T-cell (primary cell): Measurements from ENCODE around the gene EIF3L. TPM values are rescaled to one million over a fixed set of nuclear protein-coding genes. Genes with fewer than 3 reads are reported as not detected.

Experiments used
- ATAC-seq, 4 experiments: fragments of 200-7000 bp in 3 of 4; fragments of 150-1000 bp in 1 of 4; cut with Tn5 transposase; replicated peaks in 1 of 4; 1 replicate in 3 of 4; 2 replicates in 1 of 4; pipeline ENCODE4 v1.10.0; 2021; ENCODE audit warnings: moderate library complexity in 3 of 4, mild to moderate bottlenecking in 2 of 4, moderate number of reproducible peaks in 1 of 4
- CTCF ChIA-PET, 2 donors: fragments of 300-600 bp; sonication (Branson Sonifier 250); formaldehyde crosslinking; loops; one replicate each; lab custom pipeline; 2022; ENCODE audit warnings: antibody characterized with exemption in 2 of 2; lab: Charles Lee
- POLR2A ChIA-PET, 2 donors: fragments of 300-600 bp; sonication (Branson Sonifier 250); formaldehyde crosslinking; loops; one replicate each; lab custom pipeline; 2022; ENCODE audit warnings: antibody characterized with exemption in 2 of 2; lab: Charles Lee
- DNase-seq, 35 experiments: peaks; one replicate each; pipeline versions ENCODE4 v3.0.0 to v3.0.0-alpha.2; 2013 to 2023
- H3K27ac ChIP-seq: one replicate; pipeline ENCODE4 v1.5.1; 2013; ENCODE audit warnings: low read length
- H3K27me3 ChIP-seq, 2 experiments: replicated peaks in 1 of 2; 1 replicate in 1 of 2; 2 replicates in 1 of 2; pipeline versions ENCODE4 v1.6.1 to v1.7.0; 2013; ENCODE audit warnings: low read length in 1 of 2, mixed read lengths in 1 of 2; ENCODE audit not compliant: control insufficient read depth in 2 of 2, insufficient read depth in 2 of 2; ENCODE audit errors: extremely low read depth in 1 of 2
- H3K36me3 ChIP-seq, 2 donors: 1 replicate in 1 of 2; 2 replicates in 1 of 2; pipeline versions ENCODE4 v1.6.1 to v1.7.0; 2013; ENCODE audit warnings: low read length in 1 of 2; ENCODE audit not compliant: control insufficient read depth in 2 of 2, insufficient read depth in 1 of 2; ENCODE audit errors: extremely low read depth in 1 of 2
- H3K4me1 ChIP-seq, 2 experiments: 1 replicate in 1 of 2; 2 replicates in 1 of 2; pipeline versions ENCODE4 v1.6.1 to v1.7.0; 2013; ENCODE audit warnings: low read length in 2 of 2, mixed read lengths in 1 of 2; ENCODE audit not compliant: insufficient read depth in 2 of 2, control insufficient read depth in 1 of 2; ENCODE audit errors: extremely low read depth in 1 of 2
- H3K4me3 ChIP-seq, 2 donors: 1 replicate in 1 of 2; 2 replicates in 1 of 2; pipeline versions ENCODE4 v1.5.1 to v1.7.0; 2013; ENCODE audit warnings: mild to moderate bottlenecking in 2 of 2, low read length in 1 of 2, moderate library complexity in 1 of 2; ENCODE audit not compliant: control insufficient read depth in 1 of 2; ENCODE audit errors: extremely low read depth in 1 of 2
- H3K9me3 ChIP-seq: 2 replicates; pipeline ENCODE4 v1.7.0; 2013
- H3K27ac Mint-ChIP-seq, 2 donors: one replicate each; pipeline ENCODE4 v1.8.0; 2020 to 2021; ENCODE audit warnings: mild to moderate bottlenecking in 2 of 2, mixed read lengths in 2 of 2
- H3K27me3 Mint-ChIP-seq, 2 donors: one replicate each; pipeline ENCODE4 v1.8.0; 2021 to 2022; ENCODE audit warnings: mixed read lengths in 2 of 2
- H3K36me3 Mint-ChIP-seq: one replicate; pipeline ENCODE4 v1.8.0; 2021; ENCODE audit warnings: mixed read lengths
- H3K4me1 Mint-ChIP-seq, 3 donors: one replicate each; pipeline ENCODE4 v1.8.0; 2020 to 2022; ENCODE audit warnings: mixed read lengths in 3 of 3, mild to moderate bottlenecking in 1 of 3
- H3K4me3 Mint-ChIP-seq, 3 donors: one replicate each; pipeline ENCODE4 v1.8.0; 2020 to 2022; ENCODE audit warnings: mild to moderate bottlenecking in 3 of 3, mixed read lengths in 3 of 3, moderate library complexity in 3 of 3
- H3K9me3 Mint-ChIP-seq, 3 donors: one replicate each; pipeline ENCODE4 v1.8.0; 2020 to 2022; ENCODE audit warnings: mixed read lengths in 3 of 3
- WGBS: methylation state at CpG from one replicate; pipeline ENCODE4 v1.1.5; 2013; ENCODE audit warnings: missing lambda C conversion rate; ENCODE audit not compliant: insufficient coverage; 5-methylcytosine and 5-hydroxymethylcytosine counted together
- total RNA-seq, 35 experiments: library from RNA in 6 of 35; stranded (reverse) in 6 of 35; fragments of 120-200 nt in 1 of 35; gene quantifications; one replicate each; pipeline versions ENCODE4 v1.2.1 to v1.2.4 and lab custom pipeline; 2013 to 2026

The EIF3L gene
- total RNA-seq, 5 donors from 2014 or later (not counting 1 experiment from before 2014, with no cell fraction given) = 428 to 516 (median 483) TPM

DNA sequence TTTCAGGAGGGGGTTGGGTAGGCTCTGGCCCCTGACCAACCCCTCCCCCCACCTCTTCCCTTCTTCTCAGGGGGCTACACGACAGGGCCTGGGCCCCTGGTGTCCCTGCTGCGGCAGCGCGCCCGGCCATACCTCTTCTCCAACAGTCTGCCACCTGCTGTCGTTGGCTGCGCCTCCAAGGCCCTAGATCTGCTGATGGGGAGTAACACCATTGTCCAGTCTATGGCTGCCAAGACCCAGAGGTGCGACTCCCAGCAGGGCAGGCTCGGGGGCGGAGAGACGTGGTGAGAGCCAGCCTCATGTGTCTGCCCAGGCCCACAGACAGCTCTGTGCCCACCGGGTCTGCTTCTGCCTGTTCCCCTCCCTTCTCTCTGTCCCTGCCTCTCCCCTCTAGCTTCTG, 33.6 kb upstream of the EIF3L start:
- H3K4me3 ChIP-seq = no peak overlapping the region
- no peak overlapping the region for H3K4me3 Mint-ChIP-seq
- H3K27ac Mint-ChIP-seq = no peak overlapping the region
- H3K36me3 Mint-ChIP-seq = no peaks in the 10 kb centered on the region
- H3K27me3 ChIP-seq = peaks cover 0 to 78% of the 10 kb centered on the region in 2 experiments
- ATAC-seq (no peak), DNase-seq (no peak)
- H3K9me3 ChIP-seq = no peaks in the 10 kb centered on the region
- H3K4me1 ChIP-seq = peaks cover 3 to 20% of the 10 kb centered on the region in 2 experiments
- no peak overlapping the region for H3K27ac ChIP-seq
- peaks cover 9 to 15% (median 13%) of the 10 kb centered on the region in 3 donors for H3K4me1 Mint-ChIP-seq
- H3K36me3 ChIP-seq = no peaks in the 10 kb centered on the region
- CTCF ChIA-PET = interaction anchor here in 1 of 2 donors (1.3 kb wide), 1 partner anchor 48 kb away, joined by 9 read pairs; no protein-coding TSS in a partner anchor
- H3K9me3 Mint-ChIP-seq = no peaks in the 10 kb centered on the region
- POLR2A ChIA-PET = no interaction called here
- peaks cover 8 to 23% of the 10 kb centered on the region in 2 donors for H3K27me3 Mint-ChIP-seq
- 89% methylated on average over 11 of the region's 12 CpGs for WGBS

DNA sequence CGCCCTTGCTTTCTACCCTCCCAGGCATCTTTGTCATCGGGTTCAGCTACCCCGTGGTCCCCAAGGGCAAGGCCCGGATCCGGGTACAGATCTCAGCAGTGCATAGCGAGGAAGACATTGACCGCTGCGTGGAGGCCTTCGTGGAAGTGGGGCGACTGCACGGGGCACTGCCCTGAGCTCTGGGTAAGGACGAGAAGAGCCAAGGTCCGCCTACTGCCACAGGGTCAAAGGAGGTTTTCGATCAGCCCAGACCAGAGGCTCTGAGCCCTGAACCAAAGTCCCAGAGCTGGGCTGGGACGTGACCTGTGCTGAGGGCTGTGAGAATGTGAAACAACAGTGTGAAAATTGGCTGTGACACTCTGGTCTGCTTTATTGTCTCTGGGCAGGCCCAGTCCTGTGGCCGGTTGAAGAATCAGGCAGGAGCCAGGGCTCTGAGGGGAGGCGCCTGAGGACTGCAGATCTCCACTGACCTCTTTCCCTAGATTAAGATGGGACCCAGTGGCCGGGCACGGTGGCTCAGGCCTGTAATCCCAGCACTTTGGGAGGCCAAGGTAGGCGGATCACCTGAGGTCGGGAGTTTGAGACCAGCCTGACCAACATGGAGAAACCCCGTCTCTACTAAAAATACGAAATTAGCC, 32.6 kb upstream of the EIF3L start:
- Histone ChIP-seq H3K9me3 (no peaks in the 10 kb centered on the region), H3K27me3 (peaks cover 0 to 72% of the 10 kb centered on the region in 2 experiments), H3K4me1 (peaks cover 3 to 20% of the 10 kb centered on the region in 2 experiments), H3K27ac (no peak overlapping the region), H3K4me3 (no peak overlapping the region), H3K36me3 (no peaks in the 10 kb centered on the region)
- CTCF ChIA-PET = interaction anchor here (0.5 to 3.5 kb wide), 7 partner anchors 8 to 118 kb away, joined by 3 to 41 read pairs (median 4); partner anchors contain the start of gene GCAT (in 1 of the 2)
- H3K27ac Mint-ChIP-seq = no peak overlapping the region
- ATAC-seq = no peak
- H3K36me3 Mint-ChIP-seq = no peaks in the 10 kb centered on the region
- no peaks in the 10 kb centered on the region for H3K9me3 Mint-ChIP-seq
- POLR2A ChIA-PET = no interaction called here
- H3K4me1 Mint-ChIP-seq = peaks cover 9 to 15% (median 13%) of the 10 kb centered on the region in 3 donors
- no peak for DNase-seq
- 92% methylated on average over 18 of the region's 23 CpGs for WGBS
- no peak overlapping the region for H3K4me3 Mint-ChIP-seq
- peaks cover 9 to 25% of the 10 kb centered on the region in 2 donors for H3K27me3 Mint-ChIP-seq

DNA sequence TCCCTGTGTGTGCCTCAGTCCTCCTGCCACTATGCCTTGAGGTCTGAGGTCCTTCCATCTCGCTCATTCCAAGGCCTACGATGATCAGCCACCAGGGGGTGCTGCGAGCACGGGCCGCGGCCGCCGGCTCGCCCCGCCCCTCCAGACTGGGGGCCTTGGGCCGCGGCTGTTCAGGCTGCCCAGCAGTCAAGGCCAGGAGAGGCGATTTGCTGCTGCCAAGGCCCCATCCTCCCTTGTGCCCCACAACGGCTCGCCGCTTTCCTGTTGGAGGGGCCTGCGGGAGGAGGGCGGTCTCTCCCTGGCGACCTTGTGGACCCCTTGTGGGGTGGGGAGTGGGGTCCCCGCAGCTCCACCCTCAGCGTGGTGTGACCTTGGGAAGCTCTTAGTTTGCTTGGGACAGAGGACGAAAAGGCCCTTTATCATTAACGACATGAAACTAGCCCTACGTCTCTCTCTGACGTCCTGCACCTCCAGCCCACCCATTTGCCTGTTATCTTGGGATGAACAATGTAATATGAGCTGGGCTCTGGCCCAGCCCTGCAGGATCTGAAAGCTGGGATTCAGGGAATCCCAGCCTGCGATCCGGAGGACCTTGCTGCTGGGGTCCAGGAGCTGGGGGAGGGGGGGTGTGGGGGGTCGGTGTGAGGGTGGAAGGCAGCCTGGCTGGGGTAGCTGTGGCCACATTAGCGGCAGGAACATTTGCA, 31.4 kb upstream of the EIF3L start:
- no peaks in the 10 kb centered on the region for H3K36me3 ChIP-seq
- H3K4me1 ChIP-seq = peaks cover 3 to 20% of the 10 kb centered on the region in 2 experiments
- H3K27ac Mint-ChIP-seq = no peak overlapping the region
- peak overlapping the region; percentile 40 to 65 for H3K4me3 ChIP-seq
- H3K4me1 Mint-ChIP-seq = peaks cover 13 to 15% (median 13%) of the 10 kb centered on the region in 3 donors
- no peak overlapping the region for H3K27ac ChIP-seq
- ChIA-PET POLR2A (no interaction called here), CTCF (interaction anchor here (0.6 to 3.5 kb wide), 11 partner anchors 9 to 136 kb away, joined by 3 to 41 read pairs (median 4); partner anchors contain the start of genes ANKRD54 (in 1 of the 2), C22orf23 (in 1 of the 2), GCAT (in 1 of the 2) and POLR2F (in 1 of the 2))
- WGBS = 1% methylated on average over 11 of the region's 29 CpGs
- H3K36me3 Mint-ChIP-seq = no peaks in the 10 kb centered on the region
- DNase-seq (peak; percentile 40 to 87 (median 71)), ATAC-seq (peak; percentile 80 to 82 (median 80))
- H3K4me3 Mint-ChIP-seq = peak overlapping the region; percentile 34 to 62 (median 43)
- H3K27me3 Mint-ChIP-seq = peaks cover 18 to 23% of the 10 kb centered on the region in 2 donors
- H3K9me3 Mint-ChIP-seq = no peaks in the 10 kb centered on the region
- H3K9me3 ChIP-seq = no peaks in the 10 kb centered on the region
- peaks cover 0 to 75% of the 10 kb centered on the region in 2 experiments for H3K27me3 ChIP-seq

DNA sequence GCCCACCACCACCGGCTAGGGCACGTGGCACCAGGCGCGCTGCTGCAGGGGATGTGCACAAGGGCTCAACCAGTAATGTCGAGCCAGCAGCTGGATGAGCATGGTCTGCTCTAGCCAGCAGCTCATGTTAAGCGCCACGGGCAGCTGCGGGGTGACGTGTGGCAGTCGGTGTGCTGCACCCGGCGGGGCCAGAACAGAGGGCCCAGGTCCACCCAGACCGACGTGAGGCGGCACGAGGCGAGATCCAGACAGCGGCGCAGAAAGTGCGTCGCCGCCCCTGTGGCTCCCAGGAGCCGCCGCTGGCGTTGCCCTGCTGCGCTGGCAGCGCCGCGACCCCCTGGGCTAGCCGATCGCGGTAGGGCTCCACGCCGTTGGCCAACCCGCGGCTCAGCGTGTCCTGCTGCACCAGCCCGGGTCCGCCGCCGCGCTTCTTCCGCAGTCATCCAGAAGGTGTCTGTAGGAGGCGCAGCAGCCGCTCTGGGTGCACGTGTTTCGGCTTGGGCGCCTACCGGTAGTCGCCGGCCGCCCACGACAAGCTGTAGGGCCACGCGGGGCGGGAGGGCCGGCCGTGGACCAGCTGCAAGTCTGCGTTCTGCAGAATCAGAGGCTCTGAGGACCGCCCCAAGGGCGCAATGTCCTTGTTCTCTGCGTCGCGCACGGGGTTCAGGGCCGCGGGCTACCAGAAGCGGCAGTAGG, 30.7 kb upstream of the EIF3L start:
- Mint-ChIP-seq H3K27ac (no peak overlapping the region), H3K4me3 (peak overlapping the region; percentile 54 to 66 (median 62)), H3K4me1 (peaks cover 13 to 15% (median 13%) of the 10 kb centered on the region in 3 donors), H3K9me3 (no peaks in the 10 kb centered on the region), H3K36me3 (no peaks in the 10 kb centered on the region), H3K27me3 (peaks cover 21 to 22% of the 10 kb centered on the region in 2 donors)
- ChIA-PET POLR2A (no interaction called here), CTCF (interaction anchor here (0.5 to 3.5 kb wide), 12 partner anchors 8 to 210 kb away, joined by 3 to 41 read pairs (median 4); partner anchors contain the start of genes ANKRD54 (in 1 of the 2), C22orf23 (in 1 of the 2), GCAT (in 1 of the 2) and GGA1 (in 1 of the 2))
- H3K4me1 ChIP-seq = peaks cover 3 to 20% of the 10 kb centered on the region in 2 experiments
- H3K4me3 ChIP-seq = peak overlapping the region; percentile 40 to 65
- ATAC-seq (peak; percentile 77 to 79 (median 77)), DNase-seq (peak; percentile 23 to 76 (median 53))
- 3% methylated on average over 61 of the region's 68 CpGs for WGBS
- H3K27ac ChIP-seq = no peak overlapping the region
- H3K9me3 ChIP-seq = no peaks in the 10 kb centered on the region
- no peaks in the 10 kb centered on the region for H3K36me3 ChIP-seq
- peaks cover 0 to 75% of the 10 kb centered on the region in 2 experiments for H3K27me3 ChIP-seq

DNA sequence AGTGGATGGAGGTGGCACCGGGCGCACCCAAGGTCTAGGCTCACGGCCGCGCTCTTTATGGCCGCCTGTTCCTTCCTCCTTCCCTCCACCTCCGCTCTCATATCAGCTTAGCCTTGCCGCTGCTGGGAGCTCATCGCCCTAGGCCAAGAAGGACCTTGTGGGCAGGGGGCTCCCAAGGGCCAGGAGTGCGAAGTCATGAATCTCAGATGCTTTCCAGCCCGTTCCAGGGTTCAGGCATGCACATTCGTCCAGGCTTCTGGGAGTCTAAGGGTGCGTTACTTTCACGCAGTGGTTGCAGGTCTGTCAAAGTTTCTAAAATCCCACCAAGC, 30.1 kb upstream of the EIF3L start:
- Histone ChIP-seq H3K4me3 (peak overlapping the region; percentile 40 to 65), H3K27me3 (peaks cover 0 to 79% of the 10 kb centered on the region in 2 experiments), H3K27ac (no peak overlapping the region), H3K36me3 (no peaks in the 10 kb centered on the region), H3K4me1 (peaks cover 3 to 20% of the 10 kb centered on the region in 2 experiments), H3K9me3 (no peaks in the 10 kb centered on the region)
- WGBS = 53% methylated on average over 8 of the region's 14 CpGs
- H3K9me3 Mint-ChIP-seq = no peaks in the 10 kb centered on the region
- peaks cover 13 to 15% (median 13%) of the 10 kb centered on the region in 3 donors for H3K4me1 Mint-ChIP-seq
- H3K27ac Mint-ChIP-seq = no peak overlapping the region
- peaks cover 21 to 22% of the 10 kb centered on the region in 2 donors for H3K27me3 Mint-ChIP-seq
- ATAC-seq (peak in 1 of 4 experiments; percentile 31), DNase-seq (no peak)
- POLR2A ChIA-PET = no interaction called here
- peak overlapping the region; percentile 39 to 66 (median 62) for H3K4me3 Mint-ChIP-seq
- no peaks in the 10 kb centered on the region for H3K36me3 Mint-ChIP-seq
- CTCF ChIA-PET = interaction anchor here in 1 of 2 donors (0.5 to 3.5 kb wide), 7 partner anchors 9 to 211 kb away, joined by 3 to 41 read pairs (median 5); partner anchors contain the start of genes ANKRD54 and GGA1
